Astrocyte of the hippocampus (primary cell): ENCODE data around the gene C5AR2.
"Not testable (repeated sequence)": the region's sequence is repeated elsewhere in the genome, so short reads cannot be mapped to it uniquely, and the experiment has no call there.

Experiments
- DNase-seq: peaks from one replicate; pipeline ENCODE4 v3.0.0; 2011; ENCODE audit warnings: low read depth, low spot score

Gene C5AR2

DNA sequence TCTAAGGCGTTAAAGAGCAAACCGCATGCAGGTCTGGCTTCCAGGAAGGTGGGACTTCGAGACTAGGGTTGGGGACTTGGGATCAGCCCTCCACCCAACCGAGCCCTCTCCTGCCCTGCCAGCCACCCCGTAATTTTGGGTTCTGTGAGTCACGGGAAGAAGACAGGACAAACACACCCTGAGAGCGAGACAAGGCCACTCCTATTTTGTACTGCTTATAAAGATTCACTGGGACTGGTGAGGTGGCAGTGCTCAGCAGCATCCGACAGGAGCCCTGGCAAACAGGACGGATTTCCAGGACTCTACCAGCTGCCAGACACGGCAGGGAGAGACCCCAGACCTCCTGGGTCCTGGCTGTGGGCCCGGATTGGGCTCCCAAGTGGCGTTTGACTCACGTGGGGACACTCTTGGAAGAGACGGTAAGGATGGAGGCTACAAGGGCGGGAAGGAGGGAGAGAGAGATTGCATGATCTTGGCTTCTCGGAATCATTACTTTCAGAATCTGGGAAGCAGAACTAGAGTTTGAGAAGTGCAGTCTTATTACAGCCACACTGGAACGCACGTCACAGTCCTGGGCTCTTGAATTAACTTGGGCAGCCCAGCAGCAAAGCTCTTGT lies at the start of gene C5AR2:
Gene C5AR2, plus strand, starts transcription at position 245 of the 617 bp plus-strand sequence. CDS start 8,625 bp downstream, outside the sequence.
- DNase-seq, result no peak

DNA sequence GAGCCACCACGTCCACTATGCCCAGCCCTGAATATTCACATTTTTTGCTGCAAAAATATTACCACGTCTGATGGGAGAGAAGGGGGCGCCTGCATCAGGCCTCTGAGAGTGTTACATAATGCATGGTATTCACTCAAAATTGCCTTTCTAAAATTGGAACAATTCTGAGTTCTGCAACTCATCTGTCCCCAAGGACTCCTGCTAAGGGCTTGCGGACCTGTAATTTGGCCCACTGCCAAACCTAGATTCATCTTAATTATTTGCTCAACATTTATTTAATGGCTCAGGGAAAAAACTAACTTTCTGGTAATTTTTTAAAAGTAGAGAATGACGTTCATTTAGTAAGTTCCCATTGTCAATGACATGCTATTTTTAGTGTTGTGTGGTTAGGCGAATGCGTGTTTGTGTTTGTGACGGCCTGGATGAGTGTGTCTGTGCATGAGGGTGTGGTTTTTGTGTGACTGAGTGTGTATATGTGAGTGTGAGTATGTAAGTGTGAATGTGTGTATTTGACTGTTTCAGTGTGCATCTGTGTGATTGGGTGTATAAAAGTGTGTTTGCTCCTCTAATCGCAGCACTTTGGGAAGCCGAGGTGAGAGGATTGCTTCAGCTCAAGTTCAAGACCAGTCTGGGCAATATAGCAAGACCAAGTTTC lies 48.4 kb upstream of the C5AR2 start:
- no peak for DNase-seq

- DNase-seq, result peak; percentile 78
Observed at GRCh38 chr19:47284324-47284899, 47.6 kb upstream of the C5AR2 start.

- DNase-seq, result peak; percentile 88
Observed at GRCh38 chr19:47296036-47296435, 35.9 kb upstream of the C5AR2 start.

- not testable (repeated sequence) for DNase-seq
Observed at GRCh38 chr19:47300867-47301266, 31.1 kb upstream of the C5AR2 start.

DNA sequence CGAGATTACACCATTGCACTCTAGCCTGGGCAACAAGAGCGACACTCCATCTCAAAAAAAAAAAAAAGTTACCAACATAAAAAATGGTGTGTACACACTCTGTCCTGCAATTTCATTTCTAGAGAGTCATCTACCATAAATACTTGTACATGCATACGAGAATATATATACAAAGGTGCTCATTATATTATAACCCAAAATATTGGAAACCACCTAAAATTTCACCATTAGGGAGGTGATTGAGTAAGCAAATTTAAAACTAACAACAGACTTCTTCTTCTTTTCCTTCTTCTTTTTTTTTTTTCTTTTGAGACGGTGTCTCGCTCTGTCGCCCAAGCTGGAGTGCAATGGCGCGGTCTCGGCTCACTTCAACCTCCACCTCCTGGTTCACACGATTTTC lies 29.7 kb upstream of the C5AR2 start:
- DNase-seq, result no peak

DNA sequence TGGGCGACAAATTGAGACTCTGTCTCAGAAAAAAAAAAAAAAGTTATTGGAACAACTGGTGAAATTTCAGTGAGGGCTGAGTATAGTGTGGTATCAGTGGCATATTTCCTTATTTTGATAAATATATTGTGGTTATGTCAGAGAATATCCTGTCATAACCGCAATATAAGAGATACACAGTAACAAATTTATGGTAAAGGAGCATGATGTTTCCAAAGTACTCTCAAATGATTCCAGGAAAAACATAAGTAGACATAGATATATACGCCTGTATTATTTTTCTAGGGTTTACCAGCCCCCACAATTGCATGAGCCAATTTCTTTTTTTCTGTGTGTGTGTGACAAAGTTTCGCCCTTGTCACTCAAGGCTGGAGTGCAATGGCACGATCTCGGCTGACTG lies 28.0 kb upstream of the C5AR2 start:
- DNase-seq, result no peak

DNA sequence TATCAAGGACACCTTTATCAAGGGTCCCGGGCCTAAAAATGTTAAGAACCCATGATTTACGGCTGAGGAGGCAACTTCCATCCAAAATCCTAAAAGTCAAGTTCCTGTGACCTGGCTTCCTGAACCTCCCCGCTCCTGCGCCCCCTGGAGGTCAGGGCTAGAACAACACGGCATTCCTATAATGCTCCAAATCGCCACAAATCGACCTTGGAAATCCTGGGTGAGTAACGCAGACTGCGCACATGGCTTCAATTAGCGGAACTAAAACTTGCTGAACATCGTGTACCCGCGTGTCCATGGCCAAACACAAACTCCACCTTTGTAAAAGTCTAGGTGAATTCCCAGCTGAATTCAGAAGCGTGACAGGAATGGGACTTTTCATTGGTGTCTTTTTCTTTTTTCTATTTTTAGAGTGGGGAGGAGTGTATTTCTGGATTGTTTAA lies 26.6 kb upstream of the C5AR2 start:
- peak; percentile 79 for DNase-seq

GRCh38 chr19:47306303-47306702 lies 25.7 kb upstream of the C5AR2 start:
- DNase-seq, result no peak

GRCh38 chr19:47309038-47309437 lies 22.9 kb upstream of the C5AR2 start:
- DNase-seq, result no peak

GRCh38 chr19:47309608-47310007 lies 22.4 kb upstream of the C5AR2 start, which contains the start of gene C5AR1:
Gene C5AR1, plus strand, starts transcription at chr19:47309861. Its CDS starts 35 bp downstream, at chr19:47309896.
- DNase-seq, result no peak

- no peak for DNase-seq
Observed at GRCh38 chr19:47310323-47310722, 21.7 kb upstream of the C5AR2 start.

DNA sequence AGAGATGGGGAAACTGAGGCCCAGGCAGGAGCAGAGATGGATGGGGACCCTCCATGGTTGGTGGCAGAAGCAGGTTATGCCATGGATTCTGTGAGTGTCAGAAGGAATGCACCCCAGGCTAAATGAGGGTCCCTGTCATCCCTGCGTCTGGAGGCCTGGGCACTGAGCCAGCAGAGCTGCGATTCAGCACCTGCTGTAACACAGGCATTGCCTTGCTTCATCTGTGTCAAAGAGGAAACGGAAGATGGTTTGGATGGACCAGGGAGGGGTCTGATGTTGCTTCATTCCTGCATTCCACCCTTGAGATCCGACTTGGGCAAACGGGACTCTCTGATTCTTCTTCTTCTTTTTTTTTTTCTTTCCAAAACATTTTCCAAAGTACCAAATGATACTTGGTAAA lies 21.2 kb upstream of the C5AR2 start:
- no peak for DNase-seq

- DNase-seq, result no peak
Observed at GRCh38 chr19:47312366-47313006, 19.5 kb upstream of the C5AR2 start.

GRCh38 chr19:47313754-47314295 lies 18.1 kb upstream of the C5AR2 start:
- no peak for DNase-seq

DNA sequence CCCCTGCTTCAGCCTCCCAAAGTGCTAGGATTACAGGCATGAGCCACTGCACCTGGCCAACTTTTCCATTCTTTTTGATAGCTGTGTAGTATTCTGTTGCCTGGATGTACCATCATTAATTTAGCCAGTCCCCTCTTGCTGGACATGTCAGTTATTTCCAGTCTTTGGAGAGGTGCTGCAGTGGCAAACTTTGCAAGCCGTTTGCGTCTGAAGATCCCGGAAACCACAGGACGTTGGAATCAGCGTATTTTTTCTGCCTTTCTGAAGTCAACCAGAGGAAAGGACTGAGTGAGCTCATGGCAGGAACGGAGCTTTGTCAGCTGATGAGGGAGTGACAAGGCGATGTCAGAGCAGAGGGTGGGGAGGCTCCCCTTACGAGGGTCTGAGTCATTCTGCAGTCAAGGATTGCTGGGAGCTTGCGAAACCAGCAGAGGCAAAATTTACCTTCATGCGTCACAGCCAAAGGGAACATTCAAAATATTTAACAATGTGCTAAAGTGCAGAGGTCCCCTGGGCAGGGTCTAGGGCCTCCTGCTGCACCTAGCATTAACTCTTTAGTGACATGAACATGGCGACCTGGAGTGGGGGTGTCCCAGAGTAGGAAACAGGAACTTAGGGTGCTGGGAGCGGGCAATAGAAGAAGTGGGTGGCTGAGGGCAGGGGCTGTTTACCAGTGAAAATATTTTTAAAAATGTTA lies 16.7 kb upstream of the C5AR2 start:
- DNase-seq, result peak; percentile 66

- no peak for DNase-seq
Observed at GRCh38 chr19:47316513-47316912, 15.5 kb upstream of the C5AR2 start.

DNA sequence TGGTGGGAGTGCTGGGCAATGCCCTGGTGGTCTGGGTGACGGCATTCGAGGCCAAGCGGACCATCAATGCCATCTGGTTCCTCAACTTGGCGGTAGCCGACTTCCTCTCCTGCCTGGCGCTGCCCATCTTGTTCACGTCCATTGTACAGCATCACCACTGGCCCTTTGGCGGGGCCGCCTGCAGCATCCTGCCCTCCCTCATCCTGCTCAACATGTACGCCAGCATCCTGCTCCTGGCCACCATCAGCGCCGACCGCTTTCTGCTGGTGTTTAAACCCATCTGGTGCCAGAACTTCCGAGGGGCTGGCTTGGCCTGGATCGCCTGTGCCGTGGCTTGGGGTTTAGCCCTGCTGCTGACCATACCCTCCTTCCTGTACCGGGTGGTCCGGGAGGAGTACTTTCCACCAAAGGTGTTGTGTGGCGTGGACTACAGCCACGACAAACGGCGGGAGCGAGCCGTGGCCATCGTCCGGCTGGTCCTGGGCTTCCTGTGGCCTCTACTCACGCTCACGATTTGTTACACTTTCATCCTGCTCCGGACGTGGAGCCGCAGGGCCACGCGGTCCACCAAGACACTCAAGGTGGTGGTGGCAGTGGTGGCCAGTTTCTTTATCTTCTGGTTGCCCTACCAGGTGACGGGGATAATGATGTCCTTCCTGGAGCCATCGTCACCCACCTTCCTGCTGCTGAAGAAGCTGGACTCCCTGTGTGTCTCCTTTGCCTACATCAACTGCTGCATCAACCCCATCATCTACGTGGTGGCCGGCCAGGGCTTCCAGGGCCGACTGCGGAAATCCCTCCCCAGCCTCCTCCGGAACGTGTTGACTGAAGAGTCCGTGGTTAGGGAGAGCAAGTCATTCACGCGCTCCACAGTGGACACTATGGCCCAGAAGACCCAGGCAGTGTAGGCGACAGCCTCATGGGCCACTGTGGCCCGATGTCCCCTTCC lies 11.8 kb upstream of the C5AR2 start:
- DNase-seq, result no peak

GRCh38 chr19:47321630-47322029 lies 10.3 kb upstream of the C5AR2 start:
- no peak for DNase-seq

- DNase-seq, result no peak
Observed at GRCh38 chr19:47322058-47322457, 9.9 kb upstream of the C5AR2 start.
